ENCODE measurements around the gene USP11.
"Not testable (repeated sequence)": the region's sequence is repeated elsewhere in the genome, so short reads cannot be mapped to it uniquely, and the experiment has no call there.

Gene USP11

GRCh38 chrX:47248576-47248975 is 15.8 kb downstream of the USP11 start:
- DNase-seq = no peak

GRCh38 chrX:47250017-47250347 is 17.2 kb downstream of the USP11 start:
- DNase-seq = no peak

GRCh38 chrX:47257620-47258019 is 24.8 kb downstream of the USP11 start:
- DNase-seq = not testable (repeated sequence)

- peak; percentile 24 for DNase-seq
Measured at GRCh38 chrX:47264483-47265173, 31.8 kb downstream of the USP11 start.

- no peak for DNase-seq
Measured at GRCh38 chrX:47266643-47267042, 33.8 kb downstream of the USP11 start.

GRCh38 chrX:47272013-47272408 is 39.2 kb downstream of the USP11 start:
- no peak for DNase-seq

GRCh38 chrX:47273011-47273730 is 40.4 kb downstream of the USP11 start:
- no peak for DNase-seq

GRCh38 chrX:47278691-47279090 is 45.9 kb downstream of the USP11 start:
- no peak for DNase-seq

GRCh38 chrX:47283015-47283771 is 50.4 kb downstream of the USP11 start:
- peak; percentile 3 for DNase-seq

GRCh38 chrX:47284616-47285015 is 51.8 kb downstream of the USP11 start:
- not testable (repeated sequence) for DNase-seq

GRCh38 chrX:47285836-47286320 is 53.1 kb downstream of the USP11 start:
- DNase-seq = no peak

GRCh38 chrX:47293106-47293505 is 60.3 kb downstream of the USP11 start:
- no peak for DNase-seq

GRCh38 chrX:47296766-47297365 is 64.1 kb downstream of the USP11 start:
- no peak for DNase-seq

- DNase-seq = no peak
Measured at GRCh38 chrX:47297874-47298273, 65.1 kb downstream of the USP11 start.

Measured in activated CD4-positive, alpha-beta T cell treated with anti-CD3 and anti-CD28 coated beads for 48 hours (primary cell).